SH-SY5Y (cell line): Measurements from ENCODE around the gene SPATA16.

Experiments used
- GATA2 ChIP-seq: IDR thresholded peaks from 2 replicates; pipeline ENCODE4 v1.6.1; 2011; ENCODE audit warnings: mild to moderate bottlenecking, low read depth, low read length
- GATA3 ChIP-seq: IDR thresholded peaks from 2 replicates; pipeline ENCODE4 v1.6.1; 2011; ENCODE audit warnings: low read depth, mild to moderate bottlenecking, low read length, moderate library complexity

SPATA16 gene

GRCh38 chr3:172953571-172953970, 187.5 kb downstream of the SPATA16 start:
- TF ChIP-seq GATA3 (no peak), GATA2 (no peak)

GRCh38 chr3:172951511-172951910, 189.5 kb downstream of the SPATA16 start:
- no peak for TF ChIP-seq GATA3
- TF ChIP-seq GATA2, result no peak

GRCh38 chr3:172946061-172946460, 195.0 kb downstream of the SPATA16 start:
- TF ChIP-seq GATA2 (no peak), GATA3 (no peak)

- no peak for TF ChIP-seq GATA3
- no peak for TF ChIP-seq GATA2
Observed at GRCh38 chr3:172939651-172940293, 201.3 kb downstream of the SPATA16 start.

- no peak for TF ChIP-seq GATA2
- no peak for TF ChIP-seq GATA3
Observed at GRCh38 chr3:172938788-172939187, 202.2 kb downstream of the SPATA16 start.

- no peak for TF ChIP-seq GATA3
Observed at GRCh38 chr3:172931746-172932285, 209.2 kb downstream of the SPATA16 start.

- TF ChIP-seq GATA2 (no peak), GATA3 (no peak)
Observed at GRCh38 chr3:172929451-172929850, 211.6 kb downstream of the SPATA16 start.

- TF ChIP-seq GATA2 (no peak), GATA3 (no peak)
Observed at GRCh38 chr3:172924546-172924945, 216.5 kb downstream of the SPATA16 start.

GRCh38 chr3:172919297-172919683, 221.7 kb downstream of the SPATA16 start:
- TF ChIP-seq GATA2 (no peak), GATA3 (no peak)

- TF ChIP-seq GATA3 (no peak), GATA2 (no peak)
Observed at GRCh38 chr3:172918568-172919296, 222.3 kb downstream of the SPATA16 start.

- TF ChIP-seq GATA2, result no peak
- no peak for TF ChIP-seq GATA3
Observed at GRCh38 chr3:172918165-172918564, 222.9 kb downstream of the SPATA16 start.

- no peak for TF ChIP-seq GATA3
- TF ChIP-seq GATA2, result no peak
Observed at GRCh38 chr3:172915911-172916514, 225.0 kb downstream of the SPATA16 start.

GRCh38 chr3:172914854-172915253, 226.2 kb downstream of the SPATA16 start:
- TF ChIP-seq GATA3 (no peak), GATA2 (no peak)

GRCh38 chr3:172913911-172914655, 227.0 kb downstream of the SPATA16 start:
- TF ChIP-seq GATA2 (no peak), GATA3 (no peak)
